ENCODE data around the gene ENTR1.

GRCh38 chr9:136373300-136374182 is 36.9 kb downstream of the ENTR1 start, which contains the start of gene CARD9:
- no peak for TF ChIP-seq CTCF (IDR thresholded peaks at IDR 0.05)
- no peak for TF ChIP-seq POLR2A (IDR thresholded peaks at IDR 0.05)
